KOPT-K1 (cell line): ENCODE data around the gene CAPN1.
A peak's percentile ranks its signal among the peaks of the same experiment; 100 is the strongest.
"Not testable (repeated sequence)": the region's sequence is repeated elsewhere in the genome, so short reads cannot be mapped to it uniquely, and the experiment has no call there.

Experiments used
- H3K27ac ChIP-seq: fragments of 200-600 bp; sonication (generic); 2 replicates; pipeline ENCODE4 v1.5.1; 2016; ENCODE audit warnings: antibody characterized with exemption, mild to moderate bottlenecking, low read depth, low read length; ENCODE audit not compliant: poor library complexity, severe bottlenecking
- H3K36me3 ChIP-seq: fragments of 200-600 bp; sonication (generic); 2 replicates; pipeline ENCODE4 v1.5.1; 2017; ENCODE audit warnings: antibody characterized with exemption, mild to moderate bottlenecking, low read length, moderate library complexity; ENCODE audit not compliant: insufficient read depth
- H3K9me3 ChIP-seq: fragments of 200-600 bp; sonication (generic); 2 replicates; pipeline ENCODE4 v1.5.1; 2017; ENCODE audit warnings: antibody characterized with exemption, low read length, mild to moderate bottlenecking; ENCODE audit not compliant: insufficient read depth, poor library complexity, severe bottlenecking

The CAPN1 gene

DNA sequence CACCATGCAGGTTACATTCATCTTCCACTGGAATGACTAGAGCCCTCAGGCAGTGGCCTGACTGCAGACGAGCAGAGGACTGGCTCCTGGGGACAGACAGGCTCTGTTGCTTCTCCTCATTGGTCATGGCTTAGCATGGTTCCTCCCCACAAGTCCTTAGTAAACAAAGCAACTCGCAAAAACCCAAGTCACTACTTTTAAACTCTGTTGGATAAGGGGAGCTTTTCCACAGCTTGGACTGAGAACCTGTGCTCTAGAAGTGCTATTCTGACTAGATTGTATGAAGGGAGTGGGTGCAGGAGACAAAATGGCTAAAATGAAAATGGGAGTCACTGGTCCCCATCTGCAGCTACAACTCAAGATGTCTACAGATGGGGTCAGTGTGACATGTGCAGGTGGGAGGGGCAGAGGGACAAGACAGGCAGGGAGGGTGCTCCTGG lies 7.1 kb upstream of the CAPN1 start:
- H3K9me3 ChIP-seq, H3K27ac ChIP-seq, H3K36me3 ChIP-seq: not testable (repeated sequence)

DNA sequence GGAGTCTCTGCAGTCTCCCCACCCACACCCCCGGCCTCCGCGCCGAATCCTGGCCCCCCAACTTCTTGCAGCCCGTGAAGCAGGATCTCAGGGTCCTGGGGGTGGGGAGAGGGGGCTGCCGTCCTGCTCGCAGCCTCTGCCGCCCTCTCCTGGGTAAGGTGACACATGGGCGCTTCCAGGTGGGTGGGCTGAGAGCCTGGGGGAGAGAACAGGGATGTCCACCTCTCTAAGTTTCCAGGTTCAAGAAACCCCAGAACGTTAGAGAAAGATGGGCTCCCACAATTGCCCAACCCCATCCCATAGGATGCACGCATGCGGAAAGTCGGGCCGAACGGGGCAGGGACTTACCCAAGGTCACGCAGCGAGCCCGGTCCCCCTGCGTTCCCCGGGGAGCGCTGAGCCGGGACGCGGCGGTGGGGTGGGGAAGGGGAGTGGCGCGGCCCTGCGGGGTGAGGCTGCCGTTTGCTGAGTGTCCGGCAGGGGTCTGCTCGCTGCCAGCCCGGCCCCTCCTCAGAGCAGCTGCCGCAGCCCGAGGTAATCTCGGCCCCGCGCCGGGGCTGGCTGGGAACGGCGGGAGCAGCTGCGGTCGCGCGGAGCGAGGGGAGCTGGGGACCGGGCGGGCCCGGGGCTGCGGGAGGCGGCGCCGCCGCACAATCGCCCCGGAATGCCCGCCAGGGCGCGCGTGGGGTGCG lies 705 bp upstream of the CAPN1 start:
- peaks cover 6% of the 10 kb centered on the region for H3K36me3 ChIP-seq
- H3K27ac ChIP-seq = peak overlapping the region; percentile 82

DNA sequence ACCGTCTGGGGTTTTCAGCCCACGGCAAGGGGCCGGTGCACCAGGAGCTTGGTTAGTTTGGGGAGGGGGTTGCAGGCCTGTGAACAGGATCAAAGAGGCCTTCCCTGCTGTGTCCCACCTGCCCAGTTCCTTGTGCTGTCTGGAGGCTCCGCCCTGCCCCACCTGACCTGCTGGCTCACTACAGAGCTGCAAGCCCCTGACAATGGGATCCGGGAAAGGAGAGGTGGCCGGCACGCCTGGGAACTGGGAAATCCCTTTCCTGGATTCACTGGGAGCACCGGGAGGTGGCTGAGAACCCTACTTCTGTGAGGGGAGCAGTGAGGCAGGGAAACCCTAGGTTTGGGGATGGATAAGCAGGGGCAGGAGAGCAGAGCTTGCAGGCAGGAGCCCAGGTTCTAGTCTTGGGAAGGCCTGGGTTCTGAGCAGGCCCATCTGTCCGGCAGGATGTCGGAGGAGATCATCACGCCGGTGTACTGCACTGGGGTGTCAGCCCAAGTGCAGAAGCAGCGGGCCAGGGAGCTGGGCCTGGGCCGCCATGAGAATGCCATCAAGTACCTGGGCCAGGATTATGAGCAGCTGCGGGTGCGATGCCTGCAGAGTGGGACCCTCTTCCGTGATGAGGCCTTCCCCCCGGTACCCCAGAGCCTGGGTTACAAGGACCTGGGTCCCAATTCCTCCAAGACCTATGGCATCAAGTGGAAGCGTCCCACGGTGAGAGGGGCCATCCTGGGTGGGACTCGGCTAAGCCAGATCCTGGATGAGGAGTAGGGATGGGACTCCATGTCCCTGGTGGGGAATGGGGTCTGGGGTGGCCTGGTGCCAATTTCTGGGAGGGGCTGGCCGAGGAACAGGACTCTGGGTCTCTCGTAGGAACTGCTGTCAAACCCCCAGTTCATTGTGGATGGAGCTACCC lies 786 bp downstream of the CAPN1 start:
- H3K27ac ChIP-seq = peak overlapping the region; percentile 82
- peaks cover 20% of the 10 kb centered on the region for H3K36me3 ChIP-seq
- H3K9me3 ChIP-seq = no peaks in the 10 kb centered on the region

More for the DNA sequence above, 705 bp upstream of the CAPN1 start:
- no peaks in the 10 kb centered on the region for H3K9me3 ChIP-seq

DNA sequence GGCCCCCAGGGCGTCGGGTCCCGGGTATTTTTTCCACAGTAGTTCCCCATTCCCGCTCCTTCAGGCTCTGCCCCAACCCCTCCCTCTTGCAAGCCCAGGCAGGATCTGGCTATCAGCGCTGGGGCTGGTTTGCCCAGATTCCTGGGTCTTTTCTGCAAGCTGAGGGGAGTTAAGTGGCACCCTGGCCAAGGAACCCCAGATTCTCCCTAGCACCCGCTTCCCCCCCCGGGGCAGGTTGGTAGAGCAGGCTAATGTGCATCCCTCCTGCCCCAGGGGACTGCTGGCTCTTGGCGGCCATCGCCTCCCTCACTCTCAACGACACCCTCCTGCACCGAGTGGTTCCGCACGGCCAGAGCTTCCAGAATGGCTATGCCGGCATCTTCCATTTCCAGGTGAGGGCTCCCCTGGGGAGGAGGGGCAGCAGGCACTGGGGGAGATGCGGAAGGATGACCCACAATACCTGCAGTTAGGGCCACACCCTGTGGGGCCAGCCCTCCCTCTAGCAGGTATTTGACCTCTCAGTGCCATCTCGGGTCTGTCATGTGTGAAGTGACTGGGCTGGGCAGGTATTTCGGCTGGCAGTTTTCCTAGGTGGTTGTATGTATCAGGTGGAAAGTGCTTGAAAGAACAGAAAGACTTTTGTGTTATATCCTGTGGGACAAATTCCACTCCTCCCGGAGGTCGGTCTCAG lies 1.6 kb downstream of the CAPN1 start:
- Histone ChIP-seq H3K27ac (no peak overlapping the region), H3K9me3 (no peaks in the 10 kb centered on the region), H3K36me3 (peaks cover 27% of the 10 kb centered on the region)

DNA sequence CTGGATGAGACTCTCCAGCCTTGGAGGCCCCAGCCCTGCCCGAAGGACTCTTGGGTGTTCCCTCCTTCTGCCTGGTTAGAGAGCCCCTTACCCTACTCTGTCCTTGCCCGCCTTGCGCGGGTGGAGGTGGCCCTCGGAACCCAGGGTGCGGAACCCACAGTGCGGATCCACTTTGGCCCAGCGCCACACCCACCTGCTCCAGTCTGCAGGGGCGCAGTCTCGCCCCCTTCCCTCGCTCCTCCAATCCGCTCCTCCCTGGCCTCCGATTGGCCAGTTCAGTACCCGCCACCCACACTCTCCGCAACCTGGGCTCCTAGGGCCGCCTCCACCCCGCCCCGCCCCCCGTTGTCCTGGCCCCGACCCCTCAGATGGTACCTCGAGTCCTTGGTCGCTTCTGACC lies 2.4 kb downstream of the CAPN1 start:
- peaks cover 35% of the 10 kb centered on the region for H3K36me3 ChIP-seq
- no peak overlapping the region for H3K27ac ChIP-seq
- no peaks in the 10 kb centered on the region for H3K9me3 ChIP-seq

DNA sequence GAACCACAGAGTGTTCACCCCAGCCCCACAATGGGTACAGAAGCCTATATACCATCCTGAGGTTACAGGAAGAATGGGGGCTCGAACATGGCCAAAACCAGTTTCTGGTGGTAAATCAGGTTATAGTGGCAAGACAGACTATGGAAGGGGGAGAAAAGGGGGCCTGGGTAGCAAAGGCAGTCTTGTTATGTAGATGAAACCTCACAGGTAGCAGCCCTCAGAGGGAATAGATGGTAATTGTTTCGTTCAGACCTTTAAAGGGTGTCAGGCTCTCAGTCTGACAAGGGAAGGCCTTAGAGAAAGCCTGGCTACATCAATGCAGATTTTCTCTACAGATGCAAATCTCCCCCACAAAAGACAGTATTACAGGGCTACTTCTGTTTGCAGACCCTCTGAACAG lies 3.4 kb downstream of the CAPN1 start:
- no peaks in the 10 kb centered on the region for H3K9me3 ChIP-seq
- H3K27ac ChIP-seq = no peak overlapping the region
- H3K36me3 ChIP-seq = peaks cover 45% of the 10 kb centered on the region

DNA sequence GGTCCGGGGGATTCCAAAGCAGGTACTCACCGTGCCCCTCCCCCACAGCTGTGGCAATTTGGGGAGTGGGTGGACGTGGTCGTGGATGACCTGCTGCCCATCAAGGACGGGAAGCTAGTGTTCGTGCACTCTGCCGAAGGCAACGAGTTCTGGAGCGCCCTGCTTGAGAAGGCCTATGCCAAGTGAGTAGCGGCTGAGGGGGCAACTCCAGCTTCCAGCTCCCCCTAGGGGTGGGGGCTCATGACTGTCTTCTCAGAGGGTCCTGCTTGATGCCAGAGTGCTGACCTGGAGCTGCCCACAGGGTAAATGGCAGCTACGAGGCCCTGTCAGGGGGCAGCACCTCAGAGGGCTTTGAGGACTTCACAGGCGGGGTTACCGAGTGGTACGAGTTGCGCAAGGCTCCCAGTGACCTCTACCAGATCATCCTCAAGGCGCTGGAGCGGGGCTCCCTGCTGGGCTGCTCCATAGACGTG lies 4.2 kb downstream of the CAPN1 start:
- Histone ChIP-seq H3K27ac (no peak overlapping the region), H3K36me3 (peaks cover 52% of the 10 kb centered on the region), H3K9me3 (no peaks in the 10 kb centered on the region)

DNA sequence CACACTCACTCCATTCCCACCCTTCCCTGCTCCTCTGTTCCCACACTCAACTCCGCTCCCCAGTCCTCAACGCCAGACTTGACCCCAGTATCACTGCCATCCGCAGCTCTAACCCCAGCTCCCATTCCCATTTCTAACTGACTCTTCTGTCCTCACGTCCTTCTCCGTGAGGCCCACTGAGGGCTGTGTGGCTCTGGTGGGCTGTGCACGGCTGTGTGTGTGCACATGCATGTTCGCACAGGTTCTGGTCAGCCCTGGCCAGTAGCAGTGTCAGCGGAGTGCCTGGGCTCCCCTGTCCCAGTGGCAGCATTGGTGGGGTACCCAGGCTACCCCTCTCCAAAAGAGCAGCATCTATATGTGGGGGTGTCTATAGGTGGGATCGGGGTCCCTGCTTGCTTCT lies 5.0 kb downstream of the CAPN1 start:
- H3K9me3 ChIP-seq = no peaks in the 10 kb centered on the region
- no peak overlapping the region for H3K27ac ChIP-seq
- H3K36me3 ChIP-seq = peaks cover 60% of the 10 kb centered on the region

DNA sequence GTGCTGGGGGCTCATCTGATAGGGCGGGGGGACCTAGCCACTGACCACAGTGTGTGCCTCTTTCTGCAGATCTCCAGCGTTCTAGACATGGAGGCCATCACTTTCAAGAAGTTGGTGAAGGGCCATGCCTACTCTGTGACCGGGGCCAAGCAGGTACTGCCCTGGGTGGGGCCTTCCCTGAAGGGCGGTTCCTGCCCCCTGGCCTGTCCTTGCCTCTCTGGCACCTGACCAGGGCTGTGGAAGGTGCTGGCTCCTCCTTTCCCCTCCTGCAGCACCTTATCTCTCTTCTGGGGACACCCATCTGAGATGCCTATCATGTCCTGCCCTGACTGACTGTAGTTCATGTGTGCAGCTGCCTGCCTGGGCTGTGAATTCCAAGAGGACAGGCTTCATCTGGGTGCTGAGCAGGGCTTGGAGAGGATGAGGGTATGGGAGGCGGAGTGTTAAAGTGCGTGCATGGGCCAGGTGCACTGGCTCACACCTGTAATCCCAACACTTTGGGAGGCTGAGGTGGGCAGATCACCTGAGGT lies 5.5 kb downstream of the CAPN1 start:
- no peak overlapping the region for H3K27ac ChIP-seq
- H3K36me3 ChIP-seq = peaks cover 65% of the 10 kb centered on the region
- H3K9me3 ChIP-seq = no peaks in the 10 kb centered on the region

DNA sequence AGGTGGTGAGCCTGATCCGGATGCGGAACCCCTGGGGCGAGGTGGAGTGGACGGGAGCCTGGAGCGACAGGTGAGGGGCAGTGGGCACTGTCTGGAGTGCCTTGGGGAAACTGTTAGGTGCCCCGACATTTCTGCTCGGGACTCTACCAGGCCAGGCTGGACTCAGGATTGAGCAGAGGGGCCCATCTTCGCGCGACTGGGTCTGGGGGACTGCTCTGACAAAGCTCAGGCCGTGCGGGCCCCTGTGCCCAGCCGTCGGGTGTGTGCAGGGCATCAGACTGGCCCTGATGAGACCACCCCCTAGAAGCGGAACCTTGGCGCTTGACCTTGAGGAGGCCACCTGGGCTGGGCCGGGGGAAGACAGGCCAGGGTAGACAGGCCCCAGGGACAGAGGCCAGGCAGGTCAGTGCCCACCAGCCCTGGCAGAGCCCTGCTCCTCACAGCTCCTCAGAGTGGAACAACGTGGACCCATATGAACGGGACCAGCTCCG lies 6.3 kb downstream of the CAPN1 start:
- peaks cover 70% of the 10 kb centered on the region for H3K36me3 ChIP-seq
- no peak overlapping the region for H3K27ac ChIP-seq
- H3K9me3 ChIP-seq = no peaks in the 10 kb centered on the region

DNA sequence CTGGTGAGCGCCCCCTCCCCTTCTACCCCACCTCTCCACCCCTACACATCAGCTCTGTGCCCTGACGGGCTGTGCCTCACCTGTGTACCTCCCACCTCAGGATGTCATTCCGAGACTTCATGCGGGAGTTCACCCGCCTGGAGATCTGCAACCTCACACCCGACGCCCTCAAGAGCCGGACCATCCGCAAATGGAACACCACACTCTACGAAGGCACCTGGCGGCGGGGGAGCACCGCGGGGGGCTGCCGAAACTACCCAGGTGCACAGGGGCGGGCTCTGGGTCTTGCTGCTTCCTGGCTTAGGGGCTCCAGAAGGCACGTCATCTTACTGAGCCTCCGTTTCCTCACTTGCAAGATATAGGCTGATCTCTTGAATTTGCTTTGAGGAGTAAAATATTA lies 6.8 kb downstream of the CAPN1 start:
- H3K9me3 ChIP-seq = no peaks in the 10 kb centered on the region
- H3K36me3 ChIP-seq = peaks cover 74% of the 10 kb centered on the region
- H3K27ac ChIP-seq = no peak overlapping the region

DNA sequence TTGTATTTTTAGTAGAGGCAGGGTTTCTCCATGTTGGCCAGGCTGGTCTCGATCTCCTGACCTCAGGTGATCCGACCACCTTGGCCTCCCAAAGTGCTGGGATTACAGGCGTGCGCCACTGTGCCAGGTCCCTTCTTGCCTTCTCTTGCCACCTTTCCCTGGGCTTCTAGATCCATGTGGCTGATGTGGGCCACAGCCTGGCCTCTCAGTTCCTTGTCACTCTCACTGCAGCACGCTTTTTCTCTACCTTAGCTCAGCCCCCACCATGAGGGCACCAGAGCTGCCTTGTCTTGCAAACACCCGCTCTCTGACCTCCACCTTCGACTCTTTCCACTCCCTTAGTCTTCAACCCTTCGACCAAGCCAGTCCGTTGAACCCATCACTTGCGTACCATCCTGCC lies 7.5 kb downstream of the CAPN1 start:
- H3K9me3 ChIP-seq = no peaks in the 10 kb centered on the region
- H3K27ac ChIP-seq = no peak overlapping the region
- H3K36me3 ChIP-seq = peaks cover 78% of the 10 kb centered on the region

DNA sequence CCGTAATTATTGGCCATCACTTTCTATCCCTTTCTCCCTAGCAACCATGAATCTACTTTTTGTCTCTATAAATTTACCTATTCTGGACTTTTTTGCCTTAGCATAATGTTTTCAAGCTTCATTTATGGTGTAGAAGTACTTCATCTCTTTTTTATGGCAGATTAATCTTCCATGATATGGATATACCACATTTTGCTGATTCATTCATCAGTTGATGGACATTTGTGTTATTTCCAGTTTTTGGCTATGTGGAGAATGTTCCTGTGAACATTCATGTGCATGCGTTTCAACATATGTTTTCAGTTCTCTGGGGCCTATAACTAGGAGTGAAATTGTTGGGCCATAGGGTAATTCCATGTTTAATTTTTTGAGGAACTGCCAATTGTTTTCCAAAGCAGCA lies 12.8 kb downstream of the CAPN1 start:
- Histone ChIP-seq H3K9me3 (no peaks in the 10 kb centered on the region), H3K27ac (no peak overlapping the region), H3K36me3 (peaks cover 71% of the 10 kb centered on the region)

DNA sequence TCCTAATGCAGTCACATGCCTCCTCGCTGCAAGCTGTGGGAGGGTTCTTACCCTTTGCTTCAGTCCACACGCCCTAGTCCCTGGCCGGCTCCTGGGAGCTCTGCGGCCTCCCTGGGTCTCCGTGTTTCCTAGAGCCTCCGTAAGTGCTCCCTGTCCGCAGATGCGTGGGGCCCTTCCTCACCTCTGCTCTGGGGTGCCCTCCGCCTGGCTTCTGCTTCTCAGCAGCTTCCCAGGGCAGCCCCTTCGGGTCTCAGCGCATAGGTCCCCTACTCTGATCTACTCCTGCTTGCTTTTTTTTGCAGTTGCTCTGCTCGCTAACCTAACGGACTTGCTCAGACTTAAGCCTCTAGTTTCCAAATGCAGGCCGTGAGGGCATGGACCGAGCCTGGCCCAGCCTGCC lies 22.4 kb downstream of the CAPN1 start:
- H3K9me3 ChIP-seq = no peaks in the 10 kb centered on the region
- H3K36me3 ChIP-seq = peaks cover 49% of the 10 kb centered on the region
- H3K27ac ChIP-seq = no peak overlapping the region
